K562 treated with DMSO at 1 percent for 12 hours (cell line): ENCODE data around the gene CEP162. TPM values are rescaled to one million over a fixed set of nuclear protein-coding genes. Genes with fewer than 3 reads are reported as not detected.

Experiments used
- total RNA-seq: library from RNA; unstranded; fragments of 300-600 nt; gene quantifications from 2 replicates; pipeline ENCODE4 v1.2.3, GENCODE V29; 2022; ENCODE audit not compliant: insufficient read depth

Gene CEP162, protein sequence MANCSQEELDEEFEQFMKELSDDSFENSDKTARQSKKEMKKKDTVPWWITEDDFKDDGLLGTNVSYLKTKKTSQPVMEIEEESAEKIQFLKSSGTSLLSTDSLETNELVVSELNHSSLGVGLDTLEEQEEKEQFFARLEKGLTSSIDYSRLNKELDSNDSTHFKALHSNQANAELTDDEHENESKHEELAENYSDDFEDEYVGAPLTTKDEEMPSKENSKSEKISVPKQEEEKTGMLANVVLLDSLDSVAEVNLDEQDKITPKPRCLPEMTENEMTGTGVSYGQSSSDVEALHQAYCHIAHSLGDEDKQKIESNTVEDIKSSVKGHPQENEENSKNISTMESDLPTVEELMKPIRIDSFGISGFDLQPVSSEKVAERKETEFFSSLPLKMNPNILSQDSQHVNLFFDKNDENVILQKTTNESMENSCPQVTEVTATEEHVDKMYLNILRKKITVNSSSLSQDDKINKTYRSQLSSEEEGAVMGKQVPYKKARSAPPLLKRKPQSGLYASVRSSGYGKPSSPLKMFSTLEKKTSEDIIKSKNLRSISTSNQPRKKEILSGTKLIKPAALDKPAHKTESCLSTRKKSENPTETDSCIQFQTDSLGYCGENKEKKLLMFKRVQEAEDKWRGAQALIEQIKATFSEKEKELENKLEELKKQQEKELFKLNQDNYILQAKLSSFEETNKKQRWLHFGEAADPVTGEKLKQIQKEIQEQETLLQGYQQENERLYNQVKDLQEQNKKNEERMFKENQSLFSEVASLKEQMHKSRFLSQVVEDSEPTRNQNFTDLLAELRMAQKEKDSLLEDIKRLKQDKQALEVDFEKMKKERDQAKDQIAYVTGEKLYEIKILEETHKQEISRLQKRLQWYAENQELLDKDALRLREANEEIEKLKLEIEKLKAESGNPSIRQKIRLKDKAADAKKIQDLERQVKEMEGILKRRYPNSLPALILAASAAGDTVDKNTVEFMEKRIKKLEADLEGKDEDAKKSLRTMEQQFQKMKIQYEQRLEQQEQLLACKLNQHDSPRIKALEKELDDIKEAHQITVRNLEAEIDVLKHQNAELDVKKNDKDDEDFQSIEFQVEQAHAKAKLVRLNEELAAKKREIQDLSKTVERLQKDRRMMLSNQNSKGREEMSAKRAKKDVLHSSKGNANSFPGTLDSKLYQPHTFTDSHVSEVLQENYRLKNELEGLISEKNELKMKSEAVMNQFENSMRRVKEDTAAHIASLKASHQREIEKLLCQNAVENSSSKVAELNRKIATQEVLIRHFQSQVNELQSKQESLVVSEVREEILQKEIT (N-terminal part only)
- 2.0 and 5.0 TPM in 2 replicates for total RNA-seq

GRCh38 chr6:84227434-84228197 is at the start of gene CEP162:
TSS of gene CEP162 (minus strand) at chr6:84227643. CDS start at chr6:84226393, 1,250 bp downstream.

Other genes starting within 250 kb of the CEP162 start
- 4.8 and 9.7 TPM in 2 replicates for gene MRAP2, start 193.9 kb downstream of the CEP162 start, total RNA-seq